ENCODE data around the gene RBM33.

The RBM33 gene

GRCh38 chr7:155808549-155809331, 164.3 kb downstream of the RBM33 start:
- Histone ChIP-seq H3K36me3 (replicated peaks) (no peaks in the 10 kb centered on the region), H3K4me3 (ENCODE audit: low read depth, low read length) (peak overlapping the region; percentile 12), H3K27me3 (replicated peaks) (peaks cover 50% of the 10 kb centered on the region), H3K27ac (no peak overlapping the region)
- no peak for TF ChIP-seq CTCF (IDR thresholded peaks at IDR 0.05; ENCODE audit: low read depth, low read length, missing control alignments)
- DNase-seq: no peak
- in situ Hi-C loops (cut with HindIII; ENCODE audit: low pct_ligation_motif_present, low sequenced_read_pairs): no loop called here

- H3K27me3 ChIP-seq (replicated peaks): peaks cover 54% of the 10 kb centered on the region
- H3K4me3 ChIP-seq (ENCODE audit: low read depth, low read length): peak overlapping the region; percentile 26
- in situ Hi-C loops (cut with HindIII; ENCODE audit: low pct_ligation_motif_present, low sequenced_read_pairs): no loop called here
- no peak overlapping the region for H3K27ac ChIP-seq
- H3K36me3 ChIP-seq (replicated peaks): no peaks in the 10 kb centered on the region
- no peak for DNase-seq
- no peak for TF ChIP-seq CTCF (IDR thresholded peaks at IDR 0.05; ENCODE audit: low read depth, low read length, missing control alignments)
Measured at GRCh38 chr7:155809332-155809946, 165.0 kb downstream of the RBM33 start.

GRCh38 chr7:155809947-155810769, 165.7 kb downstream of the RBM33 start:
- H3K4me3 ChIP-seq (ENCODE audit: low read depth, low read length): no peak overlapping the region
- peaks cover 56% of the 10 kb centered on the region for H3K27me3 ChIP-seq (replicated peaks)
- H3K36me3 ChIP-seq (replicated peaks): no peaks in the 10 kb centered on the region
- DNase-seq: no peak
- in situ Hi-C loops (cut with HindIII; ENCODE audit: low pct_ligation_motif_present, low sequenced_read_pairs): no loop called here
- TF ChIP-seq CTCF (IDR thresholded peaks at IDR 0.05; ENCODE audit: low read depth, low read length, missing control alignments): no peak
- no peak overlapping the region for H3K27ac ChIP-seq

GRCh38 chr7:155810770-155811559, 166.5 kb downstream of the RBM33 start:
- H3K27me3 ChIP-seq (replicated peaks): peaks cover 56% of the 10 kb centered on the region
- in situ Hi-C loops (cut with HindIII; ENCODE audit: low pct_ligation_motif_present, low sequenced_read_pairs): no loop called here
- H3K27ac ChIP-seq: no peak overlapping the region
- TF ChIP-seq CTCF (IDR thresholded peaks at IDR 0.05; ENCODE audit: low read depth, low read length, missing control alignments): no peak
- no peak overlapping the region for H3K4me3 ChIP-seq (ENCODE audit: low read depth, low read length)
- no peak for DNase-seq
- H3K36me3 ChIP-seq (replicated peaks): no peaks in the 10 kb centered on the region

- Histone ChIP-seq H3K4me3 (ENCODE audit: low read depth, low read length) (peak overlapping the region; percentile 41), H3K27ac (no peak overlapping the region), H3K27me3 (replicated peaks) (peaks cover 56% of the 10 kb centered on the region), H3K36me3 (replicated peaks) (no peaks in the 10 kb centered on the region)
- no peak for DNase-seq
- in situ Hi-C loops (cut with HindIII; ENCODE audit: low pct_ligation_motif_present, low sequenced_read_pairs): no loop called here
- TF ChIP-seq CTCF (IDR thresholded peaks at IDR 0.05; ENCODE audit: low read depth, low read length, missing control alignments): no peak
Measured at GRCh38 chr7:155811560-155811894, 167.1 kb downstream of the RBM33 start.
